ENCODE results near the gene TMA7B. TPM values are rescaled to one million over a fixed set of nuclear protein-coding genes. Genes with fewer than 3 reads are reported as not detected.
A peak's percentile ranks its signal among the peaks of the same experiment; 100 is the strongest.

TMA7B gene
- total RNA-seq, 1 donor = not detected

GRCh38 chr22:39979458-39979857, 19.3 kb downstream of the TMA7B start:
- no peaks in the 10 kb centered on the region for H3K79me2 ChIP-seq (ENCODE audit: insufficient read depth, low read length)
- H4K20me1 ChIP-seq (ENCODE audit: insufficient read depth, low read length) = no peaks in the 10 kb centered on the region
- no peak overlapping the region for H2AFZ ChIP-seq (ENCODE audit: low read length)
- no peak overlapping the region for H3K4me2 ChIP-seq (ENCODE audit: insufficient read depth, low read length)
- H3K4me1 ChIP-seq (ENCODE audit: insufficient read depth, low read length) = no peaks in the 10 kb centered on the region
- H3K27ac ChIP-seq (ENCODE audit: low read depth, low read length) = no peak overlapping the region
- no peak overlapping the region for H3K4me3 ChIP-seq (ENCODE audit: insufficient read depth, low read length)
- no peaks in the 10 kb centered on the region for H3K36me3 ChIP-seq (ENCODE audit: insufficient read depth, low read length)
- peaks cover 27% of the 10 kb centered on the region for H3K27me3 ChIP-seq (ENCODE audit: insufficient read depth, low read length)
- TF ChIP-seq CTCF (IDR thresholded peaks at IDR 0.05; ENCODE audit: extremely low read depth, low read depth, low read length) = no peak
- no peaks in the 10 kb centered on the region for H3K9me3 ChIP-seq (ENCODE audit: low read depth, low read length)
- no peak for DNase-seq (ENCODE audit: insufficient read length, low spot score, missing footprints)

- Histone ChIP-seq H3K4me2 (ENCODE audit: insufficient read depth, low read length) (no peak overlapping the region), H3K36me3 (ENCODE audit: insufficient read depth, low read length) (no peaks in the 10 kb centered on the region), H4K20me1 (ENCODE audit: insufficient read depth, low read length) (no peaks in the 10 kb centered on the region), H3K27me3 (ENCODE audit: insufficient read depth, low read length) (peaks cover 20% of the 10 kb centered on the region), H3K79me2 (ENCODE audit: insufficient read depth, low read length) (no peaks in the 10 kb centered on the region), H3K4me3 (ENCODE audit: insufficient read depth, low read length) (no peak overlapping the region), H3K27ac (ENCODE audit: low read depth, low read length) (no peak overlapping the region), H2AFZ (ENCODE audit: low read length) (no peak overlapping the region), H3K4me1 (ENCODE audit: insufficient read depth, low read length) (no peaks in the 10 kb centered on the region), H3K9me3 (ENCODE audit: low read depth, low read length) (no peaks in the 10 kb centered on the region)
- DNase-seq (ENCODE audit: insufficient read length, low spot score, missing footprints) = peak; percentile 46
- TF ChIP-seq CTCF (IDR thresholded peaks at IDR 0.05; ENCODE audit: extremely low read depth, low read depth, low read length) = no peak
Measured at GRCh38 chr22:39980596-39980995, 20.4 kb downstream of the TMA7B start.

GRCh38 chr22:39983346-39983745, 23.1 kb downstream of the TMA7B start:
- H3K27ac ChIP-seq (ENCODE audit: low read depth, low read length) = no peak overlapping the region
- no peak overlapping the region for H3K4me3 ChIP-seq (ENCODE audit: insufficient read depth, low read length)
- H3K4me1 ChIP-seq (ENCODE audit: insufficient read depth, low read length) = no peaks in the 10 kb centered on the region
- no peaks in the 10 kb centered on the region for H3K79me2 ChIP-seq (ENCODE audit: insufficient read depth, low read length)
- H3K9me3 ChIP-seq (ENCODE audit: low read depth, low read length) = no peaks in the 10 kb centered on the region
- H3K36me3 ChIP-seq (ENCODE audit: insufficient read depth, low read length) = no peaks in the 10 kb centered on the region
- no peaks in the 10 kb centered on the region for H4K20me1 ChIP-seq (ENCODE audit: insufficient read depth, low read length)
- H2AFZ ChIP-seq (ENCODE audit: low read length) = no peak overlapping the region
- no peak overlapping the region for H3K4me2 ChIP-seq (ENCODE audit: insufficient read depth, low read length)
- H3K27me3 ChIP-seq (ENCODE audit: insufficient read depth, low read length) = peaks cover 6% of the 10 kb centered on the region
- no peak for DNase-seq (ENCODE audit: insufficient read length, low spot score, missing footprints)
- no peak for TF ChIP-seq CTCF (IDR thresholded peaks at IDR 0.05; ENCODE audit: extremely low read depth, low read depth, low read length)

GRCh38 chr22:39984006-39984405, 23.8 kb downstream of the TMA7B start:
- Histone ChIP-seq H4K20me1 (ENCODE audit: insufficient read depth, low read length) (no peaks in the 10 kb centered on the region), H3K27ac (ENCODE audit: low read depth, low read length) (no peak overlapping the region), H3K4me3 (ENCODE audit: insufficient read depth, low read length) (no peak overlapping the region), H3K36me3 (ENCODE audit: insufficient read depth, low read length) (no peaks in the 10 kb centered on the region), H3K4me2 (ENCODE audit: insufficient read depth, low read length) (no peak overlapping the region), H3K27me3 (ENCODE audit: insufficient read depth, low read length) (peaks cover 8% of the 10 kb centered on the region), H2AFZ (ENCODE audit: low read length) (no peak overlapping the region), H3K9me3 (ENCODE audit: low read depth, low read length) (no peaks in the 10 kb centered on the region), H3K4me1 (ENCODE audit: insufficient read depth, low read length) (no peaks in the 10 kb centered on the region), H3K79me2 (ENCODE audit: insufficient read depth, low read length) (no peaks in the 10 kb centered on the region)
- no peak for TF ChIP-seq CTCF (IDR thresholded peaks at IDR 0.05; ENCODE audit: extremely low read depth, low read depth, low read length)
- peak; percentile 60 for DNase-seq (ENCODE audit: insufficient read length, low spot score, missing footprints)

Data from osteoblast (primary cell).